GM21526 (cell line): Measurements from ENCODE around the gene ARID5B.
"Not testable (repeated sequence)": the region's sequence is repeated elsewhere in the genome, so short reads cannot be mapped to it uniquely, and the experiment has no call there.

Experiments
- ATAC-seq: cut with Tn5 transposase; IDR thresholded peaks from one replicate; pipeline ENCODE4 v1.9.1; 2021; ENCODE audit warnings: moderate library complexity; ENCODE audit not compliant: unreplicated experiment, low FRiP score

ARID5B gene

DNA sequence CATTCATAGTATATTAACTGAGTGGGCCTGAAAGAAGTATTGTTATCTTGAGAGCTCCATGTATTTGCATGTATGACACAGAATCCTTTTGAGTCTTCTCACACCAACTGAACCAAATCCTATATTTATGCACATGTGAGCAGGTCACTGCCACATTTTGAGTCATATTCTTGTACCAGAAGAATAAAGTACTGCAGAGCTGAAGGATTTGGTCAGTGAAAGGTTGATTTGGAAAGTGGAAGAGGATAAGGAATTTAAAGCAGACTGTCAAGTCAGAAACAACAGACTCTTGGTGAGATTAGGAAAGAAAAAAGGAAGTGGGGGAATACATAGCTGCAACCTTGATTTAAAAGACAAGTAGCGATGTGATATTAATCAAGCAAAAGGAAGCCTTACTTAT is 121.8 kb downstream of the ARID5B start:
- no peak for ATAC-seq

DNA sequence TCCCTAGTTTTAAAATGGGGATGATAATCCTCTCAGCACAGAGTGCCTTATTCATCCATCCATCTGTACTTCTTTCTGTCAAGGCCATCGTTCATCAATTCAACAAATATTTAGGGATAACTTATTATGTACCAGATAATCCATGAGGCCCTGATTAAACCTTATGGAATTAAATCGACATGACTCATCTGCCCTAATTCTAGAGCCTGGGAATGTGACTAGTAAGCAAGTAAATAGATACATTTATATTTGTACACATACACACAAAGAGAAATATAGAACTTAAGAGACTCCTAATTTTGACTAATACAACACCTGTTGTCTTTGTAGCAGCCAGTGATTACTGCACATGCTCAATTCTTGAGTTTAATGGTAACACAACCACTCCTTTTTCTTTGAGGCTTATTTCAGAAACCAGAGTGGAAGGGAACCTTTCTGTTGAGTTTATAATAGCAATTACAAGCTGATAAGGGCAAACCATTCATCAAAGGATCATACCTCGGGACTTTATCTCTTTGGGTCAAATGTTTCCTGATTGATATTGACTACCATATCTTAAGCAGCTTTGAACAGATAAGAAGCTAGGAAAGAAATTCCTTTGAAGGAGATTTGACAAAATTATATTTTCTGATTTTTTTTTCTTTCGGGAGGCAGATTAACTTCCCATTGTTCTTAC is 122.7 kb downstream of the ARID5B start:
- ATAC-seq: no peak

DNA sequence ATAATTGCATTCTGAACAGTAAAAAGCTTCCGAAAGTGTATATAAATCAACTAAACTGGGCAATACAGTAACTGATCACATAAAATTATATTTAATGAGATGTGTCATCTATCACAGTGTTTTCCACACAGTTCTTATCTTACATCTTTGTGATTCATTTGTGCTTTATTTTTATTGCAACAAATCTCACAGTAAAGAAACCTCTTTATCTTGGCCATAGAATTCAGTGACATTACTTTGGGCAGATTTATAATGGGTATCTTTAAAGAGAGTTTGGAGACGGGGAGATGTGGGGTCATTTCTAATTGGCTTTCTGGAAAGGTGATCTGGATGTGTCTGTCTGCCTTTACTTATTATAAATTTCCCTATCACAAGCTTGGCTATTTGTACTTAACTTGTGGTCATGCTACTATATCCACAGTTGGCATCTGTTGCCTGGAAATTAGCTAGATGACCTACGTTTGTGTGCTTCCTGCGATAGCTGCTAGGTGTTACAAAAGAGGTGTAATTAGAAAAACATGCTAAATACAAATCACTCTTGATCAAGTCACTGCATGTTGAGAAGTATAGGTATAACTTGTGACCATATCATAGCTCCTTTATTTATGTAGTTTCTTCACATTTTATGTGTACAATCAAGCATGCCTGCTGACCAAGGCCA is 123.8 kb downstream of the ARID5B start:
- ATAC-seq: no peak

DNA sequence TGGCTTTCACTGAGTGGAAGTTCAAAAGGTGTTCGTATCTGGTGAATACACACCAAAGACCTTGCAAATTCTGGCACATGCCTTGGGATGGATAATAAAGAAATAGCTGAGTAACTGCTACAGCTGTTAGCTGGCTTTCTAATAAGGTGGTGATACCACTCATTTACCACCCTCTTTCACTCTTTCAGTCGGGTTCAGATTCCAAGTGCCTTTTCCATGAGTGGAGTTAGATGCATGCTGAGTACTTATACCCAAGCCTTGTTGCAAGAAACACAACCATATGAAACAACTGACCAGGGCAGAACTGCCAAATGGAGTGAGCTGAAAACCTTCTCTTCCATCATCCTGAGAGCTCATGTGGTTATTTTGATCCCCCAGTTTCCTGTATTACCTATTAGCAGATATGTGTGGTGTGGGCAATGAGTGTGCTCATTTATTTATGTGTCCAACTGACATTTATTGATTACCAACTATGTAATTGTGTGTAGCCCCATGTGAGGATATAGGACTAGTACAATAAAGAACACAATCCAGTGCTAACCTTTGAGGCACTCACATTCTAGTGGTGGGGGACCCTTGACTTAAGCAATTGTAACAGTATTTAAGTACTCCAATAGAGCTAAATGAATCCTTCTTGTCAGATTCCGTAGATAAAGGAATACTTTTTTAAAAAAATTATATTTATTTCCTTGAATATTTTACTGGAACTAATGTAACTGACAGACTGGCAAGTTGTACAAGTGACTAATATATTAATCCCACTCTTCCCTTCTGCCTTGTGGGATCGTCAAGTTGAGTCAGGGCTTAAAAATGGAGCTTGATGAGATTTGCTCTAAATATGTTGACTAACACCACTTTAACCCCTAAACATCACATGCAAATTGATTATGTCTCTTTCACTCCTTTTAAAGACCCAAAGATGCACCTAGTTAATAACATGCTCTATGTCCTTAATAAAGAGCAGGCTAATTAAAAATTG is 124.7 kb downstream of the ARID5B start:
- no peak for ATAC-seq

DNA sequence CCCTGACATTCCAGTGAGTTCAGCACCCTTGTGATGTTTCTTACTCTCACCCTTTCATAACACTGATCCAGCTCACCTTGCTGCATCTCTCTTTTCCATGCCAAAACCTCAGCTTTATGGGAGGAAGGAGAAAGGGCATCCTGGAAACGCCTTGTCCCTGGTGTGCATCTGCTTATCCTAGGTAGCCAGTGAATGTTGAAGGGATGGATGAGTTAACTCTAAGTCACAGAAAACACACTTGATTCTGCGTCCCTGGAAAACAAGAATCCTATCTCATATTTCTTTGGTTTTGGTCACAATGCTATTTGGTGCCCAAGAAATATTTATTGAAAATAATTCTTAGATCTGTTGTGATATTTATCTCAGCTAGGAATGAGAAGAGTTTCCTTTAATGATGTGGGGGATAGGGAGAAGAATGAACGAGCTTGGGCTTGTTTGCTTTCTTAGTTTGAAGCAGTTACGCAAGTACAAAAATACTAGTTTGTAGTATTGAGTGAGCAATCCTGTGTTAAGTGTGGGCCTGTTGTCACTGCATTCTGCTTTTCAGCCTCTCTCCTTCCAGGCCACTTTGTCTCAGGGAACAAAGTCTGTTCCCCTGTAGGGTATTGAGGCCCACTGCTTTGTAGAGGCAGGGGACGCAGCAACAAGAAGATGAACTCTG is 126.5 kb downstream of the ARID5B start:
- no peak for ATAC-seq

DNA sequence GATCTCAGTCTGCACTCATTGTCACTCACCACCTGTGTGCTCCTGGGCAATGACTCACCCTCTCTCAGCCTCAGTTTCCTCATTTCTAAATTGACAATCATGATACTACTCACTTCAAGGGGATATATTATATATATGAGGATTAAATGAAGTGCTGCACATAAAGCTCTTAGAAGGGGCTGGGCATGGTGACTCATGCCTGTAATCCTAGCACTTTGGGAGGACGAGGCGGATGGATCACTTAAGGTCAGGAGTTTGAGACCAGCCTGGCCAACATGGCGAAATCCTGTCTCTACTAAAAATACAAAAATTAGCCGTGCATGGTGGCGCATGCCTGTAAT is 127.0 kb downstream of the ARID5B start:
- ATAC-seq: not testable (repeated sequence)

DNA sequence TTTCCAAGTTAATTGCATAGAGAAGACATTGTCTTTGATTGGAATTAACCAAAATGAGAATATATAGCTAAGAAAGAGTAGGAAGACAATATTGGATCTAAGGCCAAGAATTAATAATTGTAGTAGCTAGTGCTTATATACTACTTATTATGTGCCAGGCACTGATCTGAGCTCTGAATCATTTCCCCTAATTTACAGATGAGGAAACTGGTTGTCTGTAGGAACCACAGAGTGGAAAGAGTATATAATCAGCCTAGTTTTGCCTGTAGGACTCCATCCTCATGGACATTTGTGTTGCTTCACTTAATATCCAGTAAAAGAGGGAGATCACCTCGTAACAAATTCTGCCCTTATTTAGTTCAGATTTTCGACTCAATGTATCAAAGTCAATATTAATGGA is 127.9 kb downstream of the ARID5B start:
- no peak for ATAC-seq

DNA sequence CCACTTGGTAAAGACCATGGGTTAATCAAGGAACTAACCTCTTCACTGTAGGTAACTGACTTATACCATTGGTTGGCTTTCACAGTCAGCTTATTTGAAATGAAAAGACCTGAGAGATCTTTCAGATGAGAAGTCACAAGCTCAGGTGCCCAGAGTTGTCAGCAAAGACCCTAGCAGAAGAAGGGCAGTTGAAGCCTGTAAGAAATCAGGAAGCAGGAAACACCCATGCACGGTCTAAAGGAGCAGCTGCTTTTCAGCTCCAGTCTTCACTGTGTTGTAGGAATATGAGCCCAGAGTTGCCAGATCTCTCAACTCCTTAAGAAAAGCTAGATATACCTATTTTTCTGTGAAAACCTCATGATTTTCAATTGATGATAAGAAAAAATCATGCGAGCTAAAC is 130.0 kb downstream of the ARID5B start:
- no peak for ATAC-seq

DNA sequence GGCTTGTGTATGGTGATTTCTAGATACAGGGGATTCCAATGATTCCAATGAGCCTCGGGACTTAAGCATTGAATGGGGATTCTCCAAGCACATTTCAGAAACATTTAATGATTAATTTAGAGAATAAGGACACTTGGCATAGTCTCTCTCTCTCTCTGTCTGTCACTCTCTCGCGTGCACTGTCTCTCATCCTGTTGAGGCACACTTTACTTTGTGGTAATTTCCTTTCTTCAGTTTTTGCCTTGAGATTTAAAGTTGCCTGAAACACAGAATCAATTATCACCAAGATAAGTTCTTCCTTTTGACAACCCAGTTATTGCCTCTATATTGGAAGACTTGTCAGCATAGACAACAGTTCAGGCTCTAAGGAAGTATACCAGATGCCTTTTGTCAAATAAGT is 131.6 kb downstream of the ARID5B start:
- no peak for ATAC-seq

DNA sequence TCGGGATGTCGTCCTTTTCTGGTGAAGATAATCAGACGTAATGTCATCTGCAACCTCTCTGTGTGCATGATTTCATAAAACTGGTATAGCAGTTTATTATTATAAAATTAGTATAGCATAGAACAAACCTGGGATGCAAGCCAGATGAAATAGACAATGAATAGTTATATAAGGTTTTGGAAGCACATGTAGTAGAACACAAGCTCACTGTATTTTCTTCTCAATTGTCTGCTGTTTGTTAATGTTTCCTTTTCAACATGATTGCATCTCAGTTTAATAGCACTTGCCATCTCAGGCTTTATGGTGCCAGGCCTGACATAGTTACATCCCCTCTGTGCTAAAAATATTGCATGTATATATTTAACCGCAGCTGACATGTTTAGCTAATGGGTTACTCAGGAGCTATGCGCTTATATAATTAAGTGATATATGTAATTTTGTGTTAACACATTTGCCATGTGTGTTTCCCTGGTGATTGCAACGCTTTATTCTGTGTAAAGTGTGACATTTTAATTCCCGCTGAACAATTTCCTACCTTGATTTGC is 132.7 kb downstream of the ARID5B start:
- no peak for ATAC-seq

DNA sequence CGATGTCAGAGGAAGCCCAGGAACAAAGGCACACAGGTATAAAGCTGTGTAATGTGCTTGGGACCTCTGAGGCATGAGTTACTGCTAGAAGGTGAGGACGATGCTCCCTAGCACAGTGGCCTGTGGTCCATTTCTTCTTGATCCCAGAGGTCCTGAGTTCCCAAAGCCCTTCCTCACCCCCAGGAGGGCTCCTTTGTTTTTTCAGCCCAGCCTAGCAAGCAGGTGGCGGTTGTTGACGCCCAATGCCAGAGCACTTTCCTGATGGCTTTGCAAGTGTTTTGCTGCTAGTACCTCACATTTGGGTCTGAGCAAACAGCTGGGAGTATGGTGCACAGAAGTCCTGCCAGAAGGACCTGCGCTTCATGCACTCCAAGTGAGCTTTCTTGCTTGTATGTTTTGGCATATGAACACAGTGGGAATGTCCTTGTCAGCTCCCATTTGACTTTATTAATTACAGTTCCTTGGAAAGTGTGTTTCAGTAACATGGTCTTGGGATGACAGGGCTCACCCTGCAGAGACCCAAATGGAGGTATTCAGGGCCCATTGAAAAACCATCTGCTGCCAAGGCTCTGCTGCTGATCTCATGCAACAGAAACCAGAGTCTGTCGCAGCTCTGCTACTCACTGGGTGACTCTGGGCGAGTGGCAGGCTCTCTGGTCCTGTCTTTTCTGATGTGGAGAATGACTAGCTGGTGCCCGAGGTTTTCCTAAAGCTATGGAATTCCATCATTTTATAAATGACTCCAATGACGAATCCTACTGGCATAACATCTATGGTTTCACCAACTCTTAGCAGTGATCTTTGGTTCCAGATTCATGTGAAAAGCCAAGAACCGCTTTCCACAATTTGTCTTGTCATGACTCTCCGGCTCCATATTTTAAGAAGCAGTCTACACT is 134.9 kb downstream of the ARID5B start:
- ATAC-seq: no peak

DNA sequence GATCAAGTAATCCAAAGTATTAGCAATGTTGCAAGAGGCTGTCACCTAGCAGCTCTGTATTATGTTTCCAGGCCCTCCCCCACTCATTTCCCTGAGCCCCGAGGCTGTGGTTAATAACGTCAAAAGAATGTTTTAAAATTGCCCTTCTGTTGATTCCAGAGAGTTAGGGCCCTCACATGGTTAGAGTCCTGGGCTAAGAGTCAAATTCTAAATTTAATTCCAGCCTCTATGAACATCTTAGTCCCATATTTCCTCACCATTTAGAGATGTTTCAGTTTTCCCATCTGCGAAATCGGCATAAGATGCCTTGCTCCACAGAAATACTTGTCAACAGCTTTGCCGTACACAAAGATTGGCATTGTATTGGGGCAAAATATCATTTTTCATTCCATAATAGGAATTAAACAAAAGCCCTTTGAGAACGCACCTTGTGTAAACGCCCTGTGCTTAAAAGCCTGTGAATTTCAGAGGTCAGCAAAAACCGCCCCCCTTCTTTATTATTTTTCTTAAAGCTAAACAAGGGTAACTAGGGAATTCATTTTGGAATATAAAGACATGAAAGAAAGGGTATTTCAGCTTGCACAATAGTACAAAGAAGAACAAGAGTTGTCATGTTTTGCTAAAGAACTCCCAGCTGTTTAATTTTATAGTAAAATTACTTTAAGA is 135.8 kb downstream of the ARID5B start:
- no peak for ATAC-seq

DNA sequence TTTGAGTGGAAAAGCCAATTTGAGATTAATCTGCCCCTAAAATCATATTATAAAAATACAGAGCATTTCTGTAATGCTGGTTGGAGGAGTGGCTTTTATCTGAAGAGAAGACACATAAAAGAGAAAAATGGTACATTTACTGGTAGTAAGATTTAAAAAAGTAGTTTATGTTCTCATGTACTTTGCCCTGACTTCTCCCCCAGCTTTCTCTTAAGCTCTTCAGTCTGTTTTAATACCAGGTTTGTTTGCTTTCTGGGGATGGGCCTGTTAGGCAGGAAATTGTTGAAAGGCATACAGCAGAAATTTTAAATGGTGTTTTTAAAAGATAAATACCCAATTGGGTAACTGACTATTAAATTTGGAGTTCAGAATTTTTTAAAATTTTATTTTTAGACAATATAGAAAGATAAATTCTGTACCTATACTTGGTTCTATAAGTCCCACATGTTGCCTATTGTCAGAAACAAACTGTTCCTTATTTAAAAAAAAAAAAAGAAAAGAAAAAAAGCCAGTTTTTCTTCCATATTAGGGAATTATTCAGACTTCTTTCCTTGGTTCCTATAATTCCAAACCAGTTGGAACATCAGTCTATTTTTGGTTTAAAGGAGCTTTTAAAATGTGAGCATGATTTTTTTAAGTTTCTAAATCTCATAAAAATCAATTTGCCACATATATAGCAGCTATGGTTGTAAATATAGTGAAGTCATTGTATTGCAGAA is 136.6 kb downstream of the ARID5B start:
- no peak for ATAC-seq

DNA sequence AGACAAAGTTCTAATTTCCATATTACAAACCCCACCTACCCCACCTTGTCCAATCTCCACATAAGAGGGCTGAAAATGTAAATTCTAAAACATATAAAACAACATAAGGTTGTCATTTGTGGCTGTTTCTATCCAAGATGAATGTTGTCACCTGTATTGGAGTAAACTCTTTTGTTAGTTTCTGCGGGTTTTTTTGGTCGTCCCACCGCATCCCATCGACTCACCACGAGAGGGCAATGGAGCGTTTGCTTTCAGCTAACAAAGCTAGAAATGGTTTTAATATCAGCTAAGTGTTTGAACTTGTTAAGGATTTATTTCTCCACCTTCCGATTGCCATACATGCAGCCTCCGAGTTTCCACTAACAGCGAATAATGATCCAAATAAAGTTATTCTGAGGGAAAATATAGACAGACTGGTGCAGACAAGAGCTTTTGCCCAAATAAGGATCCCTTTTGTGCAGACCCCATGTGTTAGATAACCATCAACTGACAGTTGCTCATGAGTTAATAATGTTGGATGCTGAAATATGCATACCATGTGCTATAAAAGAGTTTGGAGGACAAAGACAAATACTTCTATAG is 137.2 kb downstream of the ARID5B start:
- no peak for ATAC-seq

DNA sequence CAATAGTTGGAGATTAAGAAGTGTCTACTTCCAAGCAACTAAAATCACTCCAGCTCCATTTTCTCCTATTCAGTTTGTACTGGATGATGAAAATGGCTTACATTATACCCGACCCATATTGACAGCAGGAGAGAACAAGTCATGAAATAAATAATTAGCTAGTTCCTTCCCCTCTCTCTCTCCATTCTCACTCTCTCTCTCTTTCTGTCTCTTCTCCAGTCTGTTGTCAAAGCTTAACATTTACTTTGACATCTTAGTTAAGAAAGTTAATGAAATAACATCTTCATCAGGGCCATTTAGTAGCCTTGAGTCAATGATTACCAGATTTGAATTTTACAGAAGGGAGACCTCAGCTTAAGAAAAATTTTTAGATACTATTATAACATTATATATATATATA is 138.5 kb downstream of the ARID5B start:
- no peak for ATAC-seq

DNA sequence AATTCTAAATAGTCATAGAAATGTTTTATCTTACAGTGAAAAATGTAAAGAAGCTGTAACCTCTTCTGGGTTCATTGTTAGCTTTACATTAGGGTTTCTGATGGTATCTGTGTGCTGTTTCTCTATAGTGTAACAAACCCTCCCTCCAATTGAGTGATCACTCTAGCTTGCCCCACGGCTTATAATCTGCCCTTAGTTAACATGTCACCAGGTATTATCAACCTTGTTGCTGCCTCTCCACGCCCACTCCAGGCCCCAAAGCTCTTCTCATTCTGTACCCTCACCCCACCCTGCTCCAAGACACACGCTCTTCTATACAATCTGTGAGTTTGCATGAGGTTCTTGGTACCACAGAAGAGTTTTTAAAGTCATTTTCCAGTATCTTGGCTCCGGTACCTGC is 139.4 kb downstream of the ARID5B start:
- no peak for ATAC-seq

DNA sequence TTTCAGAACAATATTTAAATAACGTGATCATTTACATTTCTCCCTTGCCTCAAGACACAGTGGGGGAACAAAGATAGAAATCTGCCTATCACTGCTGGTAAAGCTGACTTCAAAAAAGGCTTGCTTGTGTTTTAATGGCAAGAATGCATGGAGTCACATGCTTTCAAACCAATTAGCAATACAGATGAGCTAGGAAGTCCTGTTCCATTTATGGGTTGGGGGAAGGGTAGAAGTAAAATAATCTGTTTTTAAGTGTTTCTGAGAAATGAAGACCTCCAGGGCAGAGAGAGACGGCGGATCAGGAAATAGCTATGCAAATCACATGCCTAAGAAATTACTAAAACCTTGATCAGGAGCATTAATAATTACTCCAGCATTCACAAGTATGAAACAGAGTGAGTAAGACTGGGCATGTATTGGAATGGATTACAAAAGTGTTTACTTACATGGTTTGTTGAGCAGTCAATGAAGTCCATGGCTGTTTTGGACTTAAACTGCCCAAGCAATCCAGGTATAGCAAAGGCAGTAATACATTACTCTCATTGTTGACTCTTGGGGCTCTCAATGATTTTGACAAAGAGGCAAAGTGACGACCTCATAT is 142.0 kb downstream of the ARID5B start:
- no peak for ATAC-seq

DNA sequence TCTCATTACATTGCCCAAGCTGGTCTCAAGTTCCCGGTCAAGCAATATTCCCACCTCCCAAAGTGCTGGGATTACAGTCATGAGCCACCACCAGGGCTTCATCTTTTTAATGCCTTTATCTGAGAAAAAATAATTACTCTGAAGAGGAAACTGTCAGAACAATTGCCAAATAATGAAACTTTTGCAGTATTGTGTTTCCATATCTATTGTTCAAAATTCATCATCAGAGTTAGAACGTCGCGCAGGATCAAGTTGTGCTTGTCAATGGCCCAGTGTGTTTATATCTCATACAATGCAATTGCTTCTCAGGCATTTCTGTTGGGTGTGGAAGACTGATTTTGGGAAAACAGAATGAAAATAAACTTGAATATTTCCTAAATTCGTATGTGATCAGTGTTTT is 143.1 kb downstream of the ARID5B start:
- ATAC-seq: no peak
